HG02970 (cell line): ENCODE measurements around the gene SLC27A2.
A peak's percentile ranks its signal among the peaks of the same experiment; 100 is the strongest.
"Not testable (repeated sequence)": the region's sequence is repeated elsewhere in the genome, so short reads cannot be mapped to it uniquely, and the experiment has no call there.

Experiments used
- ATAC-seq: cut with Tn5 transposase; IDR thresholded peaks from one replicate; pipeline ENCODE4 v1.9.1; 2021; ENCODE audit warnings: mild to moderate bottlenecking, moderate library complexity, moderate number of reproducible peaks; ENCODE audit not compliant: unreplicated experiment, low FRiP score

Gene SLC27A2

DNA sequence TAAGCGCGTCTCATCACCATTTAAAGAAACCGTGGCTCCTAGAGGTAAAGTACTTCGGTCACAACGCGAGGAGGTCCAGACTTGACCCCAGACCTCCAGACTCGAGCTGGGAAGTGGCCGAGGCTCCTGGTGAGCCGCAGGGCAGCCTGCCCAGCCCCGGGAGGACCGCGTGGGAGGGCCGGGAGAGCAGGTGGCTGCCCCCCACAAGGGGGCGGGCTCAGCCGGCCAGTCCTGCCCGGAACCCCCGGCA is at the start of gene SLC27A2:
Gene SLC27A2 (plus strand): TSS at position 228 of the 250 bp plus-strand sequence. CDS start 232 bp downstream, outside the sequence.
- ATAC-seq = peak; percentile 48

GRCh38 chr15:50132251-50132984 is 49.6 kb upstream of the SLC27A2 start:
- not testable (repeated sequence) for ATAC-seq

GRCh38 chr15:50134524-50135024 is 47.4 kb upstream of the SLC27A2 start:
- no peak for ATAC-seq

DNA sequence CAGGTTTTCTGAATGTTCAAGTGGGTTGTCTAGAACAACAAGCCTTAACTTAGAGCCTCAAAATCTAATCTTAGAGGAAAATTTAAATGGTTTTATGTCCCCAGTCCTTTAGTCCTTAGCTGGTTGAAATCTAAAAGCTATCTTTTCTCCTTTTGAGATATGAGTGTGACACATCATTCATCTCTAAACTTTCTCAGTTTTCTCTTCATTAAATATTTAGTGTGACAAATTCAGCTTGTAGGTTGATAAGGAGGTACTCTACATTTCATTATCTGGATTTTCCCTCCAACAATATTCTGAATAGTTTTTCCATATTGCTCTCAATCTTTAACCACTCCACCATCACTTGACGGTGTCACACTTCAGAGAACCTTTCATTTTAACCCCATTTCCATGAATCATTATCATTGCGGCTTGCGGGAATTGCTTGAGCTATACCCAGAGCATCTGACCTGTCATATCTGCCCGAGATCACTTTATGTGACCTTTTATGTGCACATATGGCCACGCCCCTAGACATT is 46.9 kb upstream of the SLC27A2 start:
- no peak for ATAC-seq

DNA sequence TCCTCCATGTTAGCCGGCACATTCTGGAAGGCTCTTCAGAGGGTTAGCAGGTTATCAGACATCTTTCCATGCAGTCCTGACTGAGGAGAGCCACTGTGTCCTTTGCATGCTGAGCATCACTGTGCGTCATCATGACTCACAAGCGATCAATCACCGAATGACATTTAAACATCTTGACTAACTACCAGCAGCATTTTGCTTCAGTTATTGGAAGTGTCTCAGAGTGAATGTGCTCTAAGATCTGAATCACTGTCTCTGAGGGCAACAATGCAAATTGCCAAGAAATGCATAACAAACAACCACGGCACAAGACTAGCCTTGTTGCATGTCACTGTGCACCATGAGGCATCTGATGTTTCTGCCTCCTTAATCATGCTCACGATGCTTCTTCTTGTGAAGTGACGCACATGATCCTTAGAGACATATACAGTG is 44.6 kb upstream of the SLC27A2 start:
- ATAC-seq = no peak

- ATAC-seq = no peak
These were observed 44.1 kb upstream of the SLC27A2 start for GRCh38 chr15:50137893-50138292.

- no peak for ATAC-seq
These were observed 43.6 kb upstream of the SLC27A2 start for GRCh38 chr15:50138391-50138790.

- no peak for ATAC-seq
These were observed 41.9 kb upstream of the SLC27A2 start for GRCh38 chr15:50140098-50140497.

- no peak for ATAC-seq
These were observed 41.0 kb upstream of the SLC27A2 start for GRCh38 chr15:50140983-50141382.

DNA sequence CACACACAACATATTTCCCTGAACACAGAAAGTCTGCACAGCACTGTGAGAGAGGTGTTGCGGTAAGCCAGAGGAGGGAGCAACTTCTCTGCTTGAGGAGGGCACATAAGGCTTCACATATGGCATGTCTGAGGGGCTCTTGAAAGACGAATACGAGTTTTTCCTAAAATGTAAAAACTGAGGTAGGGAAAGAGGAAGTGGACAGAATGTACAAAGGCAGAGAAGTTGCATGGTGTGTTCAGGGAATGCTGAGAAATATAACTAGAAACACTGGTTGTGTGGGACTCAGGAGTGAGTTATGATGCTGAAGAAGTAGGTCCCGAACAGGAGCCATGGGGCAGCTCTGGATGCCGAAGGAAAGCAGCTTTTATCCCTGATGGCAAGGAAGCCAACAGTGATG is 40.1 kb upstream of the SLC27A2 start:
- ATAC-seq = no peak

DNA sequence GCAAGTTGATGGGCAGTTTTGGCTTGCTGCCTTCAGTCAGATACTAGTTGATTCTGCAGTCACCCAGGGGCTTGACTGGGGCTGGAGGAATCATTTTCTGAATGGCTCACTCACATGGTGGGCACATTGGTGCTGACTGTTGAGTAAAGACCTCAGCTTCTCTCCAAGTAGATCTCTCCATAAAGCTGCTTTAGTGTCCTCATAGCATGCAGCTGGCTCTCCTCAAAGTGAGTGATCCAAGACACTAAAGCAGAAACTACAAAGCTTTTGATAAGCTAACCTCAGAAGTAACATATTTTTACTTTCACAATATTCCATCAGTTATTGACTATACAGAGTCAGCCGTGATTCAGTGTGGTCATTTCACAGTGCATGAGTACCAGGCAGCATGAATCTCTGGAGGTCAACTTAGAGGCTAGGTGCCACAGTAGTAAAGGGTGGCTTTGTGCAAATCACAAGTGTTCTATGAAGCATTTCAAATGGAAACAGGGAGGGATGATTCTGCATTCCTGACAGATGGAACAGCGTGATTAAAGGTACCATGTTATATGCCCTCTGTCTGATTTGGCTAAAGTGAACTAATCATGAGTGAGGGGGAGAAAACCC is 38.6 kb upstream of the SLC27A2 start:
- no peak for ATAC-seq

GRCh38 chr15:50144341-50145120 is 37.5 kb upstream of the SLC27A2 start:
- no peak for ATAC-seq

GRCh38 chr15:50145451-50145872 is 36.5 kb upstream of the SLC27A2 start:
- ATAC-seq = no peak

DNA sequence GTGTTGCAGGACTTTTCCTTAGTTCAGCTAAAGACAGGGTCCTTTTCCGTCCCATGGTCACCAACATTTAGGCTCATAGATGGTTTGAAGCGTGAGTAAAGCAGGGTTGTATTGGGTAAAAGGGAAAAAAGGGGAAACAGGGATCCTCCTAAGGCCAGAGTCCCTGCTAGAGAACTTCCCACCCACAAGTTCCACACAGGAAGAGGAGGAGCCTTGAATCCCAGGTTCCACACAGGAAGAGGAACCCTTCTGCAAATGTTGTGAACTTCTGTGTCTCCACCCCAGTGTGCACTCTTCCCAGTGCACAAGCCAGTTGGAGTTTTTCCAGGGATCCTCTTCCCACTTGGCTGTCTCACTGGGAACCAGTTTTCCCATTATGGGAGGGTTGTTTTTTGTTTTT is 35.4 kb upstream of the SLC27A2 start:
- ATAC-seq = no peak

- ATAC-seq = no peak
These were observed 33.5 kb upstream of the SLC27A2 start for GRCh38 chr15:50148362-50148963.

DNA sequence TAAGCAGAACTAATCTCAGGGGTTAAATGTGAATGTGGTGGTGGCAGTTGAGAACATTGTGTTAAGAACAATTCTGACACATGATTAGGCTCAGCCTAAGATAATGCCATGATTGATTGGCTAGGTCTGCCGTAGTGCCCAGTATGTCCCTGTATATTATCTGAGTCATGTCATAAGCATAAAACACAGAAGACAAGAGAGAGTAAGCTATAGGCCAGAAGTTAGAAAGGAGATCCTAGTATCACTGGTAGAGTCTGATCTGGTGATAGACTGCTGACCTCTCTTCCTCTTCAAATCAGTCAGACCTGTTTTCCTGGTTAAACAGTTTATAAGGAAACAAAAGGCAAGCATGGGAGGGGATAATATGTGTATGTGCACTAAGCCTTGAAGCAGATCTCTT is 32.9 kb upstream of the SLC27A2 start:
- no peak for ATAC-seq

DNA sequence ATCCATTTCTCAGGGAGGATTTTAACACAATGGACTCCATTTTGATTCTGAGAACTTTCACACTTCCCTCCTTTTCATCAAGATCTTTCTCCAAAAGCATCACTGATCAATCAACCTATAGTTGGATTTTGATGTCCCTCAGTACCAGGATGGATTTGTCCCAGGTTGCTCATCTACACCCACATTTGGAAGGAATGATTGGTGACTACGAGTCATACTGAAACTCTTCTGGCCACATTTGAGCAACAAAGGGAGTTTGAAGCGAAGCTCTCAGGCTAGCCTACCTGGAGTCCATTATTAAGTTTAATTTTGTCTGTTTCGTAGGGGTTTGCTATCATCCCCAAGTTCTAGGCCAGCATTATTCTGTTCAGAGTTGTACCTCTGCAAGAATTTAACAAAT is 31.6 kb upstream of the SLC27A2 start:
- no peak for ATAC-seq

DNA sequence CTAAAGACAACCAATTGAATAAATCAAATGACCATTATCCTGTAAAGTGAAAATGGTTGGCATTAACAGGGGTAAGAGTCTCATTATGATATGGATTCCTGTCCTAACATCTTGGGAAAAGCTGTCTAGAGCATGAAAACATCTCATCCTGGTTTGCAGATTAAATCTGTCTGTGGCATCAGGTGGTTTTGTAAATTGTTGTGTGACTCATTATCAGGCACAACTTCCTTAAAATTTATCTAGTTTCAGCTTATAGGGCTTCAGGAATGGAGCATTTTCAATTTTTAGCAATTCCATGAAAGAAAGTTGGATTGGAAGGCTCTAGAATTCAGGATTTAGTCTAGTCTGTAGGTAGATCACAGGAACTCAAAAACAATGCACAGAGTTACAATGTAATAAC is 31.1 kb upstream of the SLC27A2 start:
- no peak for ATAC-seq

DNA sequence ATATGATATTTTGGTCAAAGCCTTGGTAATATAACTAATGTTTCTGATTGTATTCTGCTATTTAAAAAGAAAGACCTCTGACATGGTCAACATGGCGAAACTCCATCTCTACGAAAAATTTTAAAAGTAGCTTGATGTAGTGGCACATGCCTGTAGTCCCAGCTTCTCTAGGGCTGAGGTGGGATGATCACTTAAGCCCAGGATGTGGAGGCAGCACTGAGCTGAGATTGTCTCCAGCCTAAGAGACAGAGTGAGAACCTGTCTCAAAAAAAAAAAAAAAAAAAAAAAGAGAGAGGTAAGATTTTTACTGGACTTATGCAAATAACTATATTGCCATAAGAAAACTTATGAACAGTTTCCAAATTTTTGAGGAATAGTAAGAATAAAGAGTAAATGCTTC is 30.5 kb upstream of the SLC27A2 start:
- no peak for ATAC-seq

GRCh38 chr15:50158236-50158635 is 23.8 kb upstream of the SLC27A2 start:
- ATAC-seq = not testable (repeated sequence)
